T1000 (cell line): Measurements from ENCODE around the gene P4HTM.
A peak's percentile ranks its signal among the peaks of the same experiment; 100 is the strongest.

Experiments
- DNase-seq: peaks from one replicate; lab custom pipeline; 2025; ENCODE audit warnings: mixed read lengths; lab: John Stamatoyannopoulos, UW

P4HTM gene

DNA sequence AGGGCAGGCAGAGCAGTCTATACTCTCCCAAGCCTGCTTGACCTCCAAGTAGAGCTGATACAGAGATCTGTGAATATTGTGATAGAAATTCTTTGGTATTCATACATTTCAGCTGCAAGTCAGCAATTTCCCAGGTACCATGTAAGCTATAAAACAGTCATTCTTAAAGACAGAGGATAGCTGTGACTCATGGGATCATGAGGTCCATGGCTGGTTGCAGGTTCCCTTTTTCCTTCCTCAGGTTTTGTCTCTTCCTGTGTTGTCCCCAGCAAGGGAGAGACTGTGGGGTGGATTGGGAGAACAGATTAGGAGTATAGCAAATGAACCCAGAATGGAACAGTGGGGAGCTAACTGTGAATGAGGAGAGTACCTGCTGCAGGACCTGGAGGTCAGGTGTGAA is 5.4 kb upstream of the P4HTM start:
- no peak for DNase-seq

- DNase-seq, result no peak
Observed at GRCh38 chr3:48985831-48986376, 4.1 kb upstream of the P4HTM start.

GRCh38 chr3:48989126-48989795 is 780 bp upstream of the P4HTM start:
- DNase-seq, result no peak

GRCh38 chr3:48990636-48991469 is 812 bp downstream of the P4HTM start:
- no peak for DNase-seq

DNA sequence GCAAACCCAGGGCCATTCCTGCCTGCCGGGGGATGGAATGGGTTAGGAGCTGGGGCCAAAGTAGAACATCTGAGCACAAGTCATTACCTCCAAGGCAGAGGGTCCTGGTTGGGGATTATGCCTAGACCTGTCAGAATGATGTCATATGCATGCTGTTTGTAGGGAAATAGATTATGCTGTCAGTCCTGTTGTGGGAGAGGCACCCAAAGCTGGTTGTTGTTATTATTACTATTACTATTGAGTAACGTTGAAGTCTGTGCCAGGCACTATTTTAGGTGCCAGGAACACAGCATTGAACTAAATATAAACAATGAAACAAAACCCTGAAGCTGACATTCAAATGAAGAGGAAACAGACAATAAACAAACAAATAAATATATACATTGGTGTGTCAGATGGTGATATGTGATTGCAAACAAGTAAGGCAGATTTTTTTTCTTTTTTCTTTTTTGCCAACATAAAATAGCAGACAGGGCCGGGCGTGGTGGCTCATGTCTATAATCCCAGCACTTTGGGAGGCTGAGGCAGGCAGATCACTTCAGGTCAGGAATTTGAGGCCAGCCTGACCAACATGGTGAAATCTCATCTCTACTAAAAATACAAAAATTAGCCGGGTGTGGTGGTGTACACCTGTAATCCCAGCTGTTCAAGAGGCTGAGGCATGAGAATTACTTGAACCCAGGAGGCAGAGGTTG is 2.0 kb downstream of the P4HTM start:
- DNase-seq, result no peak

DNA sequence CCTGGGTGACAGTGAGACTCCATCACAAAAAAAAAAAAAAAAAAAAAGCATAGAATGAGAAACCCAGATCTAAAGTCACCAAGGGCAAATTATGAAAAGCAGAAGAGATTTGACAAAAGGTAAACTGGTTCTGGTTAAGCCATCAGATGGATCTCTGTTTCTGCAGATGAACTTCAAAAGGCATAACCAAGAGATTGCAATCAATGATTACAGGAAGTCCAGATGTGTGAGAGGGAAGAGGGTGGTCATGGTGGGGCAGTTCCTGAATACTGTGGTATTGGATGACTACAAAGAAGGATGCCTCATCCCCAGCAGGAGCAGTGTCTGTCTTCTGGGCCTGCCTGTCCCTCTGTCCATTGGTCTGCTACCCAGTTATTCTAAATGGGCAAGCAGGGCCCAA is 3.8 kb downstream of the P4HTM start:
- no peak for DNase-seq

GRCh38 chr3:48996640-48997039 is 6.6 kb downstream of the P4HTM start:
- no peak for DNase-seq

DNA sequence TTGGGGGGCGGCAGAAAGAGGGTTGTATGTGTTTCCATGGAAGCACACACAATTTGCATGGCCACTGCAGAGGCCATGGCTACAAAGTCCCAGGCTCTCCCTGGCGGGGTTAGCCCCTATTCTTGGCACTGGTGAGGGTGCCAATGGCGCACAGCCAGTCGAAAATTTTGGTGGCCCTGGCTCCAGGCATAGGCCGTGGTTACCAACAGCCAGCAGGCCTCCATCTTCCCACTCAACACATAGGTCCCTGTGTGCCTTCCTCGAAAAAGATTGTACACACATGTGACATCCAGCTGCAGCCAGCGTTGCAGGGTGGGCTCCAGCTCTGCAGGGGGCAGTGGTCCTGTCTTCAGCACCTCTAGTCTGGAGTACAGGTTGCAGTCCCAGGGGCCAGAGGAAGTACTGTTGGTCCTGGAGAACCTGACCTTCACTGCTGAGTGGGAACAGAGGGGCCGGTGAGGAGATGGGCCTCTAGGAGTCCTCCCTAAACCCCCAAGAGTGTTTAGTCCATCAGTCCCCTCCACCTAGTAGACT is 7.1 kb downstream of the P4HTM start:
- DNase-seq, result no peak

- DNase-seq, result no peak
Observed at GRCh38 chr3:48997714-48998637, 7.9 kb downstream of the P4HTM start.

DNA sequence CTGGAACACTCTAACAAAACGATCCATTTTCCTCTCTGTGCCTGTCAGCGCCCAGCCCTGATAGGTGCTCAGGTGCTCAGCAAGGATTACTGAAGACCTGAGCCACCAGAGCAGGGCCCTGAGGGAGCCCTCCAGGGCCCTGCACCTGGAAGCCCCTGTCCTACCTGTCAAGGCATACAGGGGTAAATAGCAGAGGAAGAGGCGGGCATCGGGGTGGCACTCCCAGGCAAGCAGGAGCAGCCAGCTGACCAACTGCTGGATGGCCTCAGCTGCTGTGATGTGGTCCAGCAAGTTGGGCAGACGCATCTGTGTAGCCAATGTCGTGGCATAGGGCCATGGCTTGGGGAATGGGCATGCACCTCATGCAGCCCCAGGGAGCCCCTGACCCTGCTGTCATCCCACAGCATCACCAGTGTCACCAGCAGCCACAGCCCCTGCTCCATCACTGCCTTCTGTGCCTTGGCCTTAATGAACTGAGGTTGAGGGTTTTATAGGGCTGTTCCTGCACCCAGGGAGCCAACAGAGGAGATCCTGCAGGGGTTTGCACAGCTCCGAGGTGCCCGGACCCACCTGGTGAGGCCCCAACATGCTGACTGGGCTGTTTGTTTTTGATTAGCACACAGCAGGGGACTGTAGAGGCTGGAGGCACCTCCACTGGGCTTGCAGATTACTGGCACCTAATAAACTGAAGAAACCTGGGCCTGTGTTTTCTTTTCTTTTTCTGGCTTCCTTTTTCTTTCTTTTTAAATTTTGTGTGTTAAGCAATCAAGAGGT is 9.2 kb downstream of the P4HTM start:
- DNase-seq, result no peak

GRCh38 chr3:49001155-49001554 is 11.1 kb downstream of the P4HTM start:
- no peak for DNase-seq

DNA sequence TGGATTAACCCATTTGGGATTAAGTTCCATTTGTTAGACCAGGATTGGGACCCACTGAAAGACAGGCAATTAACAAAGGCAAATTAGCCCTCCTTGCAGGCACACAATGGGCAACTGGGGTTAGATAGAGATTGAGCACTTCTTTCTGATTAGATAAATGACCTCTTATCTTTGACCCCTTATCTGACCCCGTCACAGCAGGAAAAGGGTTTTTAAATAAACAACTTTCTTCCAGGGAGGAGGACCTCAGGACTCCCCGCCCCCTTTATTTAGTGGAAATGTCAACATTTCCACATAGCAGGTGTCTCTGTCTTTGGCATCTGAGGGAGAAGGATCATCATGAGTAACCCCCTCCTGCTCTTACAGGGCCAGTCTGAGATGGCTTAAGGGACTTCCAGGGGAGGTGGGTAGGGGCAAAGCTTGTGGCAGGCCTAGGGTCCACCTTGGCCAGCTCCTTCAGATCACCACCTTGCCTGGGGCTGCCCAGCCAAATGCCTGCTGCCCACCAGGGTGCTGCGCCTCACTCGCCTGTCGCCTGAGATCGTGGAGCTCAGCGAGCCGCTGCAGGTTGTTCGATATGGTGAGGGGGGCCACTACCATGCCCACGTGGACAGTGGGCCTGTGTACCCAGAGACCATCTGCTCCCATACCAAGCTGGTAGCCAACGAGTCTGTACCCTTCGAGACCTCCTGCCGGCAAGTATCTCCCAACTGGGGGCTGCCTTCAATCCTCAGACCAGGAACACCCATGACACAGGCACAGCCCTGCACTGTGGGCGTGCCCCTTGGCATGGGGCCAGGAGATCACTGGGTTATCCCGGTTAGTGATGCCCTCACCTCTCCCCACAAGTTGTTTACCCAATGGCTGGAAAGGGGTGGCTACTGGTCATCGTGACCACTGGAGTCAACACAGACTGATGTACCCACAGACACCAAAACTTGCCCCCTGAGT is 14.6 kb downstream of the P4HTM start:
- no peak for DNase-seq

- DNase-seq, result no peak
Observed at GRCh38 chr3:49005303-49005680, 15.3 kb downstream of the P4HTM start.

- no peak for DNase-seq
Observed at GRCh38 chr3:49005998-49006397, 16.0 kb downstream of the P4HTM start.

- no peak for DNase-seq
Observed at GRCh38 chr3:49006408-49007067, 16.5 kb downstream of the P4HTM start.

DNA sequence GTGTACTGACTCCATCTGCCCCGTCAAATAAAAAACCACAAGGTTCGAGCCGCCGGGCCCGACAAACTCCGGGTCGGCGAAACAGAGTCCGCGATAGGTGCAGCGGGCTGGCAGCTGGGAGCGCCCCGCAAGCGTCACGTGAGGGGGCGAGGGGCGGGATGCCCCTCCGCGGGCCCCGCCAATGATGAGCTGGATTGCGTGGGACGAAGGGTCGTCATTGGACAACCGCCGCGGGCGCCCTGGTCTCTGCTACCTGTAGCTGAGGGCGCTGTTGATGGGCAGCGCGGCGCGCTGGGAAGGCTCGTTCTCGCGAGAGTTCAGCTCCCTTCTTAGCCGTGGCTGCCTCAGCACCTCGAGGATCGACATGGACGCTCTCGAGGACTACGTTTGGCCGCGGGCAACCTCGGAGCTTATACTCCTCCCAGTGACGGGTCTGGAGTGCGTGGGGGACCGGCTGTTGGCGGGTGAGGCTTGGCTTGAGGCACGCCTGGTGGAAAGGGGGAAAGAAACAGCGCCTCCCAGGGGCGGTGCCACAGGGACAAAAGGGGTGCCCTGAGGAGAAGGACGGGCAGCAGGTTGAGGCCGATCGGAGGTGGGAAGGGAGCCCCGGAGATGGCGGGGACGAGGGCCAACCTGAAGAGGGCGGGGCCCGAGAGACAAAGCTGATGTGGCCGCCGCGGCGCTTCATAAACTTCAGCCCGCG is 17.2 kb downstream of the P4HTM start, which contains the start of gene WDR6:
Gene WDR6 (plus strand): TSS at position 324 of the 703 bp plus-strand sequence. CDS start 41 bp downstream, at position 365.
- peak; percentile 97 for DNase-seq

DNA sequence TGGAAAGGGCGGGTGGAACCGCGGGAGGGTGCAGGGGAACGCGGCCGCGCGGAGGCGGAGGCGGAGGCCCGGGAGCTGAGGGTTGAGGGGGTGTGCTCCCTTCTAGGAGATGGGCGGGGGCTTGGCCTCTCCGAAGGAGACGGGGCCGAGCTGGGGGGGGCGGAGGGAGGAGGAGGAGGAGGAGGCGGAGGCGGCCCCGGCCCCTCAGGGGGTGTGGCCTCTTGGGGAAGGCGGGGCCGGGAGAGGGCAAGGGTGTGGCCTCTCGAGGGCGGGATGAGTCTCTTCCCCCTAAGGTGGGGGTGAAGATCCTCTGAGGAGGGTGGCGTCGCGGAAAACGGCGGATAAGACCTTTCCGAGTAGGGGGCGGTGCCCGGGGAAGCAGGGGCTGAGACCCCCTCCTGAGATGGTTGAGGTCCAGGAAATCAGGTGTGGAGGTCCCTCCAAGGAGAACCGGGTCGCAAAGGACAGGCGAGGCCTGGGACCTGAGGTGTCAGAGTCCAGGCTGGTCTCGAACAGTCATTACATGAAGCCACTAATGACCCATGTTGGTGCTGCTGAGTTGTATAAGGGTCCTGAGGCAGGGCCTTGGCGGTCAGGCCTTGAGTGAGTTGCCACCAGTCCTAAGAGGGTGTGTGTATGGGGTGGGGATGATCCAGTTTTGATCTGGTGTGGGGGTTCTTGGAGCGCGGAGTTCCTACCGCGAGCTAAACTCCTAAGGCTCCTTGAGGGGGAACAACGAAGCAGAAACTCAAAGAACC is 17.9 kb downstream of the P4HTM start:
- peak; percentile 91 for DNase-seq
